Non-pigmented ciliary epithelial cell (primary cell): ENCODE data around the gene ARMC10.
"Not testable (repeated sequence)": the region's sequence is repeated elsewhere in the genome, so short reads cannot be mapped to it uniquely, and the experiment has no call there.

Source experiments
- DNase-seq: peaks from one replicate; pipeline ENCODE4 v3.0.0-alpha.2; 2010; ENCODE audit warnings: low read depth

Gene ARMC10

DNA sequence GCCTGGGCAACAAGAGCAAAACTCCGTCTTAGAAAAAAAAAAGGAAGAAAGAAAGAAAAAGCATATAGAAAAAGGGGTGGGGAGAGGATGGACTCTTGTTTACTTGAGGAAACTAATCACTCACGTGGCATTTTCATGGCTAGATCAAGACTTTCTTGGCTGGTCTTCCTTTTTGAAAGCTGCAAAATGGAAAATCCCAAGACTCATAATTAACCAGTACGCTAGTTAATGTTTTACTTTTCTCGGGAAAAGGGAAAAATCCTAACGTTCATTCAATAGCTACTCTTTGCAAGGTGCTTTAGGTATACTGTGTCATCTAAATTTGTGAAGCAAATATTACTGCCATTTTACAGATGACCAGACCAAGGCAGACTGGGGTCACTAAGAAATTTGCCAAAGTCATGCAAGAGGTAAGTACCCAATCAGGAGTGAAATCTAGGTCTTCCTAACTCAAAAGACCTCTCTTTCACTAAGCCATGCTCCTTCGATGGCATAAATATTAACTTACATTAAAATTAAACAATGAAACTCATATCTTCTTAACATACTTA is 49.6 kb downstream of the ARMC10 start:
- DNase-seq = no peak

DNA sequence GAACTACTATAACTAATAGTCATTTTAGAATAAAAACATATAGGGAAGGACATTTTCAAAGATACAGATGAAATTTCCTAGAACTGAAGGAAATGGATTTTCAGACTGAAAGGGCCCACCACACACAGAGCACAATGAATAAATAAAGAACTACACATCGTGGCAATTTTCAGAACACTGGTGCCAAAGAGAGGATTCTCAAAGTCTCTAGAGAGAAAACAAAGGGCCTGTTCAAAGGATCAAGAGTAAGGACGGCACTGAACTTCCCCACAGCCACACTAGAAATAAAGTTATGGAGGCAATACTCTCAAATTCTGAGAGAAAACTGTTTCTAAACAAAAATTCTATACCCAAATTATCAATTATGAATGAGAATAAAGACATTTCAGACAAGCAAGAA is 52.1 kb downstream of the ARMC10 start:
- DNase-seq = no peak

GRCh38 chr7:103129702-103130549 is 55.0 kb downstream of the ARMC10 start:
- no peak for DNase-seq

DNA sequence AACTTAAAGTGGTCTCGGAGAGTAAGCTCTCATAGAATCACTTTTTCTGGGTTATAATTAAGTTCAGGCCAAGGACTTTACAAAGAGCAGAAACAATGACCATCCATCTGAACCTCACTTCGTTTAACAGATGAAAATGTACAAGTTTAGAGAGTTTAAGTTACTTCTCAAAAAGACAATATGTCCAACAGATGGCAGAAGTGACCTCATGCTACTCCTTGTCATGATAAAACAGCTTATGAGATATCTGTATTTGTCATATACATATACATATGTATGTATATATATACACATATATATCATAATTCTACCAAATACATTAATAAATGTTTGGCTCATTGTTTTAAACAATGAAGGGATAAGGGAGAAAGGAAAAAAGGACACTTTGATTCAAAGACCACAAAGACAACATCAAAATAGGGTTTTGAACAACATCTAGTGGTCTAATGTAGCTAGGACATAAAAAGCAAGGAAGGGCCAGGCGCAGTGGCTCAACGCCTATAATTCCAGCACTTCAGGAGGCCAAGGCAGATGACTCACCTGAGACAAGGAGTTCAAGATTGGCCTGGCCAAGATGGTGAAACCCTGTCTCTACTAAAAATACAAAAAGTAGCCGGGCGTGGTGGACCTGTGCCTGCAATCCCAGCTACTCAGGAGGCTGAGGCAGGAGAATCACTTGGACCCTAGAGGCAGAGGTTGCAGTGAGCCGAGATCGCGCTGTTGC is 56.1 kb downstream of the ARMC10 start:
- DNase-seq = no peak

DNA sequence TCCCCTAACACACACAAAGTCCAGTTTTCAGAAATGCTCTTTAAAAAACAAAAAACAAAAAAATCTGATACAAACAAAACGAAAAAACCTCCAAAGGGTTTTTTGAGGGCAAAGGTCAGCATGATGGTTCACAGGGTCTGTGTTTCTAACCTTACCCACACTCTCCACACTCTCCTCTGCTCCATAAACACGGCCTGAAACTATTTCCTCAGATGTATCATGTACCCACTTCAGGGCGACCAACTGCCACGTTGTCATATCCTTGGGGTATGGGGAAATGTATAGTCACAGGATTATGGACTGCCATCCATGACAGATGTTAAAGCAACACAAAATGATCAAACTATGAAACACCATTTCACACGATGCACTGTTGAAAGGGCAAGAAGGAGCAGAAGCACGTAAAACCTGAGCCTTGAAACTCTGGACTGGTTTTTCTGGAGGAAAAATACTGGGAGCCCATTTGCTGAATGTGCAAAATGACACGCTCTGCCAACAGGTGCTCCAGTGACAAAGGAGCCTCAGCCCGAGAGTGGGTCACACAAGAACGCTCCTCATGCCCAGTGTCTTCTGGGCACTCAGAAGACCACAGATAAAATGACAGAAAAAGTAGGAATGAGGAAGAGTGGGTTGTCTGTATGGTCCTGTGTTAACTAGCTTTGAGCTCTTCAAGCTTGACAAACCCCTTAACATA is 58.2 kb downstream of the ARMC10 start:
- no peak for DNase-seq

- DNase-seq = no peak
Observed at GRCh38 chr7:103134836-103135554, 60.1 kb downstream of the ARMC10 start.

DNA sequence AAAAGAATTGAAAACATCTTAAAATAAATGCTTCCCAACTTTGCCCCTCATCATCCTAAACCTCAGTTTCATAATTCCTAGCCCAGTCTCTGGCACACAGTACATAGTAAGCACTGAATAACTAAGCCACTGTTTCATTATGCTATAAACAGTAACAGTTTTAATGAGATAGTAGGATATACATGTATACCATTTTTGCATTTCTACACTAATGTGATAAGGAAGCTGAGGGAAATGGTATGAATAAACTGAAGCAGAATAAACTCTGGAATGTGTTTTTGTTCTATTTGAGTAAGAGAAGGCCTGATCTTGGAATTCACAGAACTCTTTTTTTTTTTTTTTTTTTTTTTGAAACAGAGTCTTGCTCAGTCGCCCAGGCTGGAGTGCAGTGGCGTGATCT is 65.1 kb downstream of the ARMC10 start:
- DNase-seq = no peak

DNA sequence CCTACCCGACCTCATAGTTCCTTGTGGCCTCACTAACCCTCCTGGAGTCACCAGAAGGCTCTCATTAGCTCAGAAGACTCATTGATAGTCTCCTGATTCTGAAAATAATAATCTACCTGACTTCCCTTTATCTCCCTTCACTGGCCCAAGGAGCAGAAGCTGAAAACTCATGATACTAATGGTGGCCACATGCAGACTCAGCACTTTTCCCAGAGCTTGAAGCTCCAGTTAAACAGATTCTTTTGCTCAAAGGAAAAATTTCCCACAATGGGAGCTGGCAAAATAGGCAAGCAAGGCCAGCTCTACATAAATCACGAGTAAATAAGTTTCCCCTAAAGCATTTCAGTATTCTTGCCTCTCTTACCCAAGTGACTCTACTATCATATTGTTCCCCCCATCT is 65.7 kb downstream of the ARMC10 start:
- DNase-seq = no peak

DNA sequence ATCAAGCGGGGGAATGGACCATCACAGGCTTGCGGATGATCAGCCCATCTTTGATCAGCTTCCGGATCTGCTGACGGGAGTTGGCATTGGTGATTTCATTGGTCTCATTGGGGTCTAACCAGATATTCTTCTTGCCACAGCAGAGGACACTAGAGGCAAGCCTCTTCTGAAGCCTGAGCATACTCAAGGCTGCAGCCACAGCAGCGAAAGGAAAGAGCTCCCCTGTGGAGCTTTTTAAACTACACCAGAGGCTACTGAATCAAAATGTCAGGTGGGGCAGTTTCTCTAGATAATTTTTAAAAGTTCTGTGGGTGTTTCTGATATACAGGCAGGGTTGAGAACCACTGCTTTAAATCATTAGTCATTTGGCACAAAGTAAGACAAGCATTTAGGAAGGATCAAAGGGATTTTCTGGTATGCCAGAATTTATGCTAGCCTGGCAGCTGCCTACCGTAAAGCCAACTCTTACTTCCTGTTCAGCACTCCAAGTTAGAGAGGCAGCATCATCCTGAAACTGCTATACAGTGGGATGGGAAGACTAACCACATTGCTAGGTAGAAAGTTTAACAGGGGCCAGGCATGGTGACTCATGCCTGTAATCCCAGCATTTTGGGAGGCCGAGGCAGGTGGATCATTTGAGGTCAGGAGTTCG is 66.9 kb downstream of the ARMC10 start:
- DNase-seq = no peak

GRCh38 chr7:103142494-103142893 is 67.6 kb downstream of the ARMC10 start:
- no peak for DNase-seq

DNA sequence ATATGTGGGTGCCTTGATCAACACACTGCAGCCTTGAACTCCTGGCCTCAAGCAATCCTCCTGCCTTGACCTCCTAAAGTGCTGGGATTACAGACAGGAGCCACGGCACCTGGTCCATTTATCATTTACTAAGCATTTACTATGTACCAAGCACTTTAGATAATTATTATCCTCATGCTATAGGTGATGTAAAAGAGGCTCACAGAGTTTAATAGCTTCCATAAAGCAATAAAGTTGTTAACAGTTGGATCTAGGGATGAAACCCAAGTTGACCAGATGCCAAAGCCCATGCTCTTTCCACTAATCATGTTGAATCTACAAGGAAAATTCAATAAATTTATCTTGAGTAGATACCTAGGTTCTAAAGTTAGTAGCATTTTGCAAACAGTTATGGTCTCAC is 68.9 kb downstream of the ARMC10 start:
- no peak for DNase-seq

DNA sequence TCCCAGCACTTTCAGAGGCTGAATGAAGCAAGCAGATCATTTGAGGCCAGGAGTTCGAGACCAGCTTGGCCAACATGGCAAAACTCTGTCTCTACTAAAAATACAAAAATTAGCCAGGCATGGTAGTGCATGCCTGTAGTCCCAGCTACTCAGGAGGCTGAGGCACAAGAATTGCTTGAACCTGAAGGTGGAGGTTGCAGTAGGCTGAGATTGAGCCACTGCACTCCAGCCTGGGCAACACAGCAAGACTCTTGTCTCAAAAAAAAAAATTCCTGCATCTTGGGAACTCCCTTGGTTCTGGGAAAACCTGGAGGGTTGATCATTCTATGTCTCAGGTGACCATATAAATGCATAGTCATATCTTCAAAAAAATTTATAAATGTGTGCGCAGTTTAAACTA is 69.8 kb downstream of the ARMC10 start:
- not testable (repeated sequence) for DNase-seq

DNA sequence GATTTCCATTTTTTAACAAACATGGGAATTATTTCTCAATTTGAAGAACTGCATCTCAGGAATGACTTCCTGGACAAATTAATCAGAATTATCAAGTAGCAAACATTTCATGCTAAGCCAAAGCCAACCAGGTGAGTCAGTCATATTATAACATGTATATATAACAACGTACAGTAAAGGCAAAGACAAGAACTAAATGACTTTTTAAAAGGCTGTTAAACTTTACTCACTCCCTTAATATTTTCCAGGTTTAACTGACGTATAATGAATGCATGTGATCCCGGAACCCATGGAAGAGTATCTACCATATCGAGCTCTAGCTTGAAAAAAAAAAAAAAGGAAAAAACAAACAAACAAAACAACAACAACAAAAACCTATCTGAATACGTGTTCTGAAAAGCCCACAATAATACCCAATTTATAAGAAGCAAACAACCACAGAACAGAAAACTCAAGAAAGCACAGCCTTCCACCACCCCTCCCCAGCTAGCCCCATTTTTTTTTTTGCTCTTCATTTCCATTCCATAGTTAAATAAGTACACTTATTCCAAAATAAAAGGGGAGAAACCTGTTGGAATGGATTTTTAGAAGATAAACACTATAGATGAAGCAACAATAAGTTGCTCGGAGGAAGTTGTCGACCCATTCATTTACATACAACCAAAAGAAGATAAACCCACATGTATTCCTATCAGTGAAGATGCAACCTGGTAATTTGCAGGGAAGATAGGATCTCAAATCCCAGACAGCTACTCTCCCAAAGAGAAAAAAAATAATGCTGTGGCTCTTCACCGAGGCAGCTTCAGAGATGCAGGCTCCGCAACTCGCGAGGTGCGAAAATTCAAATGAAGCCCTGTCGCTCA is 73.4 kb downstream of the ARMC10 start:
- DNase-seq = no peak
